AG08396 (cell line): ENCODE measurements around the gene NKD1.

Source experiments
- DNase-seq: peaks from one replicate; pipeline ENCODE4 v3.0.0; 2012; ENCODE audit warnings: low spot score, mixed read lengths

Gene NKD1

GRCh38 chr16:50600582-50601283, 52.5 kb downstream of the NKD1 start:
- no peak for DNase-seq

DNA sequence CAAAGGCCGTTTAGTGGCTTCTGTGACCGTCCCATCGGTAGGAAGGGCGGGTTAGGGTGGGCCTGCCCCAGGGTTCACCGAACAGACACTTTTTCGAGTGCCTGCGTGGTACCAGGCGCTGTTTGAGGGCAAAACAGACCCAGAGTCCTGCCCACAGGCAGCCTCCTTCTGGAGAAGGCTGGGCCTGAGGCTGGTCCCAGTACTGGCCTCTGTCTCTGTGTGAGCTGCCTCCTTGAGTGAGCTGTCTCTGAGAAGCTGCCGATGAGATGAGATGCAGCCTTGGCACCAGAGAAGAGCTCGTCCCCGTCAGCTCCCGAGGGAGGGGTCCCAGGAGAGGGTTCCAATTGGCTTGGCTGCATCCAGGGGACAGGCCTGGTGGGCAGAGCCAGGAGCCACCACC, 53.1 kb downstream of the NKD1 start:
- DNase-seq = no peak

GRCh38 chr16:50602126-50602525, 53.9 kb downstream of the NKD1 start:
- no peak for DNase-seq

DNA sequence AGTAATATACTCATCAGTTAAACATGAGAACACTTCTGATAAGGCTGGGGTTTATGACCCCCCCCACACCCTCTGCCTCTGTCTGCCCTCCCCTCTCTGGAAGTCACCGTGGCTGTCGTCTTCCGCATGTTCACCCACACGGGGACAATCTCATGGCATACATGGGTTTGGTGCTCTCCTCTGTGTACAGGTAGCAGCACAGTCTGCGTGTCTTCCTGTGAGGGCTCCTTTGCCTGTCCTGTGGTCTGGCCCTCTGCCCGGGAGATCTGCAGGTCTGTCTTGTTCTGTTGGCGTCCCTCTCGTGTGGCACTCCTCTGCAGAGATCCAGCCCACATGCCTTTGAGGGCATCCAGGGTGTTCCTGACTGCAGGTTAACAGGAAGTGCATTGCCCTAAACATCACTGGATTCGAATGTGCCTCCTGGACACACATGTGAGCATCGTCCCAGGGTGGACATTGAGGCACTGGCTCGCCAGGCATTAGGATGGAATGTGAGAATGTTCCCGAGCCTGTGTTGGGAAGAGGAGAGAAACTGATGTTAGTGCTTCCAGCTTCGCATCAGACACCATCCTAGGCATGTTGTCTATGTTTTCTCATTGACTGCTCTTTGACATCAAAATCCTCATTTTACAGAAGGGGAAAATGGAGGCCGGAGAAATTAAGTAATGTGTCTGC, 54.5 kb downstream of the NKD1 start:
- DNase-seq = no peak

GRCh38 chr16:50603206-50604064, 55.2 kb downstream of the NKD1 start:
- peak; percentile 33 for DNase-seq

DNA sequence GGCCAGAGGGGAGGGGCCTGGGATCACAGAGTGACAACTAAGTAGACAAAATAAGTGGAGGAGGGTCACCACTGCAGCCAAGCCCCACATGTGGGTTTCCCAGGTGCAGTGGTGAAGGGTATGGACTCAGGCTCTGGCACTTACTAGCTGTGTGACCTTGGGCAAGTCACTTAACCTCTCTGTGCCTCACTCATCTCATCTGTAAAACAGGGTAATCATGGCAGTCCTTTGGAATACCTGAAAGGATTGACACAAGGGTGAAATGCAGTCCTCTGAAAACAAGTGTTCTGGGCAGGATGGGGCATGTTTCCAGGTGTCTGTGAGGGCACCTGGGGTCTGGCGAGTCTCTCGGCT, 55.8 kb downstream of the NKD1 start:
- no peak for DNase-seq

GRCh38 chr16:50604610-50605009, 56.4 kb downstream of the NKD1 start:
- no peak for DNase-seq

- no peak for DNase-seq
Measured at GRCh38 chr16:50605733-50606430, 57.7 kb downstream of the NKD1 start.

DNA sequence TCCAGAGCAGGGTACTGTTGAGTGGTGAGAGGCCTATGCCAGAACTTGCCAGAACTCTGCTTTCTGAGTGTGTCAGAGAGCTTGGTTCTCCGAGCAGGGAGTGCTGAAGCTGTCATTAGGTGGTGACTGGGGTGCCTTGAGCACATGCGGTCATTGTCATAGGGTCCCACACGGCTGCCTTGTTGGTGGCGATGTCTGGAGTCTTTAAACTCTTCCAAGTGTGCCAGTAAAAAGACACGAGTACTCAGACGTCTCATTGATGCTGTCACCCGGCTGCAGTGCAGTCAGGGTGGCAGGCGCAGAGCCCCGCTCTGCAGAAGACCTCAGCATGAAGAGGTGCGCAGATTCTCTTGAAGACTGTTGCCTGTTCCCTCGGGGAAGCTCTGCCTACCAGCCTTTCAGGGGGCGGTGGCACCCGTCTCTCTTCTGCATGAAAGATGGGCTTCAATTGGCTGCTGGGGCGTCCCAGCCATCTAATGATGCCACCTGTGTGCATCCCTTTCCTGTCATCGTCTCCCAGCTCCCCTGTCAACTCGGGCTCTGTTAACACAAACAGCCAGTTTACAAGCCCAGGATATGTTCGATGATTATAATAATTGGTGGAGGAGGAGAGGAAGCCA, 58.3 kb downstream of the NKD1 start:
- DNase-seq = no peak

GRCh38 chr16:50607051-50607431, 58.8 kb downstream of the NKD1 start:
- no peak for DNase-seq

- DNase-seq = no peak
Measured at GRCh38 chr16:50607447-50607846, 59.3 kb downstream of the NKD1 start.

DNA sequence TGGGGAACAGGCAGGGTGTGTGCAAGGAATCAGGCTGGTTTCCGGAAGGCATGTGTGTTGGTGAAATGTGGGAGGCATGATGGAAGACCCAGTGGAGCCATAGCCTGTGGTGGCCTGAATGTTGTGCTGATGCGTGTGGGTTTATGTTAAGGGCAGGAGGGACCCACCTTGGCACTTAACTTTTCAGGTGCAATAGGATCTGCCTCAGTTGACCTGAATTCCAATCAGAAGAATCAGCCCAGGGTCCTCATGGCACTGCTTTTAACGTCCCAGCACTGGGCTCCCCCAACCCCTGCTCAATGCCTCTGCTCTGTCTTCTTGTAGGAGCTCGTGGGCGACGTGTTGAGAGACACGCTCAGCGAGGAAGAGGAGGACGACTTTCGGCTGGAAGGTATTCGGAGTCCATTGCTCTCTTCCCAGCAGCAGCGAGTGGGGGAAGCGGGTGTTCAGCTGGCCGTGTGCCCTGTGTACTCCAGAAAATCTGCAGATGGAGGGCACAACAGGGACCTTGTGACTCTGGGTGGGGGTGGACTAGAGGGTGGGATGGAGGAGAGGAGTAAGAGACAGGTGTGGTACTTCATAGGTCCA, 59.9 kb downstream of the NKD1 start:
- no peak for DNase-seq

- DNase-seq = no peak
Measured at GRCh38 chr16:50609049-50609448, 60.9 kb downstream of the NKD1 start.

DNA sequence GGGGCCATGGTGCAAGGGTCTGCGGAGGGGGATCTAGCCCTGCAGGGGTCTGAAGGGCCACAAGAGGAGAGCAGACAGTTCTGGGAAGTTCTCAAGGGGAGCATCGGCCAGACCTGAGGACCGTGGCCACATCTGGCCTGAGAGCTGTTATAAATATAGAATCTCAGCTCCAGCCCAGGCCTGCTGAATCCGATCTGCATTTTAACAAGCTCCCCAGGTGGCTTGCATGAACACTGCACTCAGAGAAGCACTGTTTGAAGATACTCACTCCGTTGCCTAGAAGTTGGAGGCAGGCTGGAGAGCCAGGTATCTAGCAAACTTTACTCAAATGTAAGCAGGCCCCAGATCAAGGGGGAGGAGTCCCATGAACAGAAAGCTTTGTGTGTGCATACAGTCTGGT, 61.3 kb downstream of the NKD1 start:
- DNase-seq = no peak

DNA sequence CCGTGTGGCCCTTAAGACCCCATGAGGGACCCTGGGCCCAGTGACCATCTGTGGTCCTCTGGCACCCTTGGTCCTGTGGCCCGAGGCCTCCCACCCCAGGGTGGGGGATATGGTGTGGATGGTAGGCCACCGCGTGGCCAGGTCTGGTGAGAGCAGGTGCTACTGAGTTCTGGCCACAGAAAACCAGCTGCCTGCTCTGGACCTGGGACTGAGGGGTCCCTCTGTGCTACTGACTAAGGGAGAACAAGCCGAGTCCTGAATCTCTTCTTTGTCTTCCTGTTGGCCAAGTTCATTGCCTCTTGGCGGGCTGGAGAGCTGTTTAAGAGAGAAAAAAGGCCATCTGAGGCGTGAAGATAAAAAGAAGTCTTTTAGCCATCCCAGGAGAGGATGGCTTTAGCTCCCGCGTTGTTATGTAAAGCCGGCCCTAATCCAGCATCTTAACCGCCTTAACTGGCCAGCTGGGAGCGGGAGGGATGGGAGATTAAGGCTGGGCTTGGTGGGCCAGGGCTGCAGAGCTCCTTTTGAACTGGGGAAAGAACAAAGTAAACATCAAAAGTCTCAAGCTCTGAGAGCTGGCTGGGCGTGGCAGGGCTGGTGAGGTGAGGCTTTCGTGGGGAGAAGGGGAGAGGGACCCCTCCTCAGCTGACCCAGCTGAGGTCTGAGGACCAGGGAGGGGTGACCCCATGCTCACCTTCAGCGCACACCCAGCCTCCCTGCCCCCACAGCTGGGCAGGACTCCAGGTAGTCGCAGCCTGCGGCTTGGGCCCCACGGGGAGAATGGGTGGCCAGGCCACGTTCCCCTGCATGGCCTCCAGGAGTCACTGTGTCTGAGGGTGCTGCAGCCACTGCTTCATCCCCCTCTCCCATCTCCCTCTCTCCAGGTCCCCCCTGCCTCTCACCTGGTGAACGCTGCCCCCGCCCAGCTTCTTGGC, 62.4 kb downstream of the NKD1 start:
- DNase-seq = no peak

DNA sequence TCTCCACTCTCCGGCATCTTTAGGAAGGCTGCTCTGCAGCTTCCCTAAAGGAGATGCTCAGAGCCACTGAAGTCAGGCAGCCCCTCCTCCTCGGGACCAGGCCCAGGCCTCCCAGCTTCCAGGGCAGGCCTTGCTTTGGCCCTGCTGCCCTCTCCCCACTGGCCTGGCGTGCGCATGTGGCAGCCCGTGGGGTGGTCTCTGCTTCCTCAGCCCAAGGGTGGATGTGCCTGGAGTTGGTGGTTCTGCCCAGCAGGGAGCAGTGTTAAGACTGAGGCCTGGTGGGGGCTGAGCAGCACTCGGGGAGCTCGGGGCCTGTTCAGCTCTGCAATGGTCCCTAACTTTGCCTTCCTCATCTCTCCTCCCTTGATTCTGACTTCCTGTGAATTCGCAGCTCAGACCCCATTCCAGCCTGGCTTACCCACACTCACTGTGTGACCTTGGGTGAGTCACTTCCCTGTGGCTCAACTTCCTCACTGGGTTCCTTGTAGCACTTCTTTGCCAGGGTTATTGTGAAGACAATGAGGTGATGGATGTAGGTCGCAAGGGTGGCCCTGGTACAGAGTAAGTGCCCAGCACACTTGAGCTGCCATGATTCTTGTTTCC, 63.2 kb downstream of the NKD1 start:
- DNase-seq = no peak

GRCh38 chr16:50611995-50612848, 64.0 kb downstream of the NKD1 start:
- no peak for DNase-seq

GRCh38 chr16:50612849-50613198, 64.6 kb downstream of the NKD1 start:
- no peak for DNase-seq

DNA sequence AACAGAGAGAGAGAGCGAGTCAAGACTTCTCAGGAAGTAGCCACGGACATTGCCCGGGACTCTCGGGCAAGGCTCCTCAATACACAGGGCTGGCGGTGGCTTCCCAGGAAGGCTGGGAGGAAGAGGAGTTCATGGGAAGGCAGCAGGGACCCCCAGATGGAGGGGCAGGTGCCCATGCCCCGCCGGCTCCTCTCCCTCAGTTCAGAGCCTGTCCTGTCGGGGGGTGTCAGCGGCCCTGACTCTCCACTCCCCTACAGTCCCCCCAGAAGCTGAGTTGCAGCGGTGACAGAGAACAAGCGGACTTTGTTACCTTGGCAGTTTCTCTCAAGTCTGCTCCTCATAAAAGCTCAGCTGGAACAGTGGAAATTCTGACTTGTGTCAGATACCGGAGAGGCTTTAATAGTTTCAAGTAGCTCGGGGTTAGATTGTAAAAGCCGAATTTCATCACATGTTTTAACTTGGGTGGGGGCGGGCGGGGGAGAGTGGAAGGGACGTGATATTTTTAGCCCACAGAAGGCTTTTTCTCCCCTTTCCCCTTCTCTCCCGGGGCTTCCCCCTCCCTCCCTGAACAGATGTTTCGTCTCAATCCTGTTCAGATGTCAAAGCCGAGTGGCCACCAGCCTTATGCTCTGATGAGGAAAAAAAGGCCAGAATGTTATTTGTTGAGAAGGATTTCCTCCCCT, 65.2 kb downstream of the NKD1 start:
- no peak for DNase-seq
